ENCODE measurements around the gene SCLT1. TPM values are rescaled to one million over a fixed set of nuclear protein-coding genes. Genes with fewer than 3 reads are reported as not detected.

Gene SCLT1
- polyA plus RNA-seq, 2 donors = 3.3 to 4.3 TPM

DNA sequence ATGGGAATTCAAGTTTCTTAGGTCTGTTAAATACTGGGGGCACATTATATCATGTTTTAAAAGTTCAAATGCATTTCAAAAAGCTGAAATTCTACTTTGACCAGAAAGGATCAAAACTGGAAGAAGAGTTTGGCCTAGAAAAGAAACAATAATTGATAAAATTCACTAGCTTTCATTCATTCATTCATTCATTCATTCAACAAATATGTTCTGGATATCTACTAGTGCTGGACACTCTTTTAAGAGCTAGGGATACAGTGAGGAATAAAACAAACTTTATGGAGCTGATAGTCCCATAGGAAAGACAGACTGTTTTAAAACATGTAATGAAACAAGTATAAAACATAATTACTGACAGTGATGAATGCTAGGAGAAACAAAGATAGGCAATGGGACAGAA lies 177.8 kb downstream of the SCLT1 start:
- H3K9me3 ChIP-seq (ENCODE audit: control insufficient read depth in 2 of 2, insufficient read depth in 1 of 2, low read depth in 1 of 2, low read length in 1 of 2) = no peaks in the 10 kb centered on the region
- H3K4me1 ChIP-seq (ENCODE audit: control insufficient read depth in 2 of 2, insufficient read depth in 2 of 2, low read length in 1 of 2) = no peaks in the 10 kb centered on the region
- no peak overlapping the region for H3K4me3 ChIP-seq (ENCODE audit: low read depth in 1 of 2, low read length in 2 of 2)
- H3K27me3 ChIP-seq (ENCODE audit: control insufficient read depth in 1 of 2, insufficient read depth in 2 of 2, low read length in 2 of 2) = no peaks in the 10 kb centered on the region
- H3K27ac ChIP-seq (ENCODE audit: low read depth in 2 of 2, low read length in 1 of 2) = no peak overlapping the region
- no peaks in the 10 kb centered on the region for H3K36me3 ChIP-seq (ENCODE audit: control insufficient read depth in 2 of 2, insufficient read depth in 2 of 2, low read length in 1 of 2)

DNA sequence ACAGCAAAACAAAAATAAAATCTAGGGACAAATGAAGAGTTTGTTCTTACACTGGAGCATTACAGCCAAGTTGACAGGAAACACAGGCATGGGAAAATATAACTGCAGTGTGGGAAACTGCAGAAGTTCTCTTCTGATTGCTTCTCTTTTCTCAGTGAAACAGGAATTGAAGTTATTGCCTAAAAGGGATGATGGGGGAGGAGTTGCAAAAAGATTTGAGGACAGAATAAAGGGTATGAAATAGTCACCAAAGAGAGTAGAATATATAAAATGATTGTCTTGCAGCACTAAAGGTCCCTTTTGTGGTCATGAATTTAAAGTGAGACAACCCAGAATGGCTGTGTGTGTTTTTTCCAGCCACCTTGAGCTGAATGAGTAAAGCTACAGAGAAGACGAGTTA lies 180.1 kb downstream of the SCLT1 start:
- Histone ChIP-seq H3K9me3 (ENCODE audit: control insufficient read depth in 2 of 2, insufficient read depth in 1 of 2, low read depth in 1 of 2, low read length in 1 of 2) (no peaks in the 10 kb centered on the region), H3K4me3 (ENCODE audit: low read depth in 1 of 2, low read length in 2 of 2) (no peak overlapping the region), H3K27me3 (ENCODE audit: control insufficient read depth in 1 of 2, insufficient read depth in 2 of 2, low read length in 2 of 2) (no peaks in the 10 kb centered on the region), H3K4me1 (ENCODE audit: control insufficient read depth in 2 of 2, insufficient read depth in 2 of 2, low read length in 1 of 2) (no peaks in the 10 kb centered on the region), H3K27ac (ENCODE audit: low read depth in 2 of 2, low read length in 1 of 2) (no peak overlapping the region), H3K36me3 (ENCODE audit: control insufficient read depth in 2 of 2, insufficient read depth in 2 of 2, low read length in 1 of 2) (no peaks in the 10 kb centered on the region)
- WGBS, 2 donors = 81 to 85% methylated on average over 1 of the region's 1 CpG

- H3K4me1 ChIP-seq (ENCODE audit: control insufficient read depth in 2 of 2, insufficient read depth in 2 of 2, low read length in 1 of 2) = no peaks in the 10 kb centered on the region
- no peak overlapping the region for H3K27ac ChIP-seq (ENCODE audit: low read depth in 2 of 2, low read length in 1 of 2)
- no peaks in the 10 kb centered on the region for H3K27me3 ChIP-seq (ENCODE audit: control insufficient read depth in 1 of 2, insufficient read depth in 2 of 2, low read length in 2 of 2)
- no peak overlapping the region for H3K4me3 ChIP-seq (ENCODE audit: low read depth in 1 of 2, low read length in 2 of 2)
- WGBS, 2 donors = 66 to 69% methylated on average over 5 of the region's 5 CpGs
- no peaks in the 10 kb centered on the region for H3K9me3 ChIP-seq (ENCODE audit: control insufficient read depth in 2 of 2, insufficient read depth in 1 of 2, low read depth in 1 of 2, low read length in 1 of 2)
- no peaks in the 10 kb centered on the region for H3K36me3 ChIP-seq (ENCODE audit: control insufficient read depth in 2 of 2, insufficient read depth in 2 of 2, low read length in 1 of 2)
Measured at GRCh38 chr4:128908735-128909134, 184.6 kb downstream of the SCLT1 start.

DNA sequence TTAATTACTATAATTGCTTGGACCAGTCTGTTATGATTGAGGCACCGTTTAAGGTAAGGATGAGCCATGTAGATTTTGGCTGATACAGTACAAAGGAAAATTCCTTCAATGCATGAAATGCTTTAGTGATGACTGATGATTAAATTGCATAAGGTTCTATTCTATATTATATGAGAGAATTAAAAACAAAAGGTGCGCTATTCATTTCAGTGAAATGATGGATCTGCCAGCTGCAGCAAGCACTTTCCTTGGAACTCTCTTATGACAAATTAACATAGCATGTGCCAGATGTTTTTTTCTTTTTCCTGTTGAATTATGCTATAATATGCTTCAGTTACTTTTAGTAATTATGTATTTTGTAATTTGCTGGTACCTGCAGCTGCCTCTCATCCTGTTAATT lies 185.4 kb downstream of the SCLT1 start:
- Histone ChIP-seq H3K36me3 (ENCODE audit: control insufficient read depth in 2 of 2, insufficient read depth in 2 of 2, low read length in 1 of 2) (no peaks in the 10 kb centered on the region), H3K4me3 (ENCODE audit: low read depth in 1 of 2, low read length in 2 of 2) (no peak overlapping the region), H3K27me3 (ENCODE audit: control insufficient read depth in 1 of 2, insufficient read depth in 2 of 2, low read length in 2 of 2) (no peaks in the 10 kb centered on the region), H3K9me3 (ENCODE audit: control insufficient read depth in 2 of 2, insufficient read depth in 1 of 2, low read depth in 1 of 2, low read length in 1 of 2) (no peaks in the 10 kb centered on the region), H3K4me1 (ENCODE audit: control insufficient read depth in 2 of 2, insufficient read depth in 2 of 2, low read length in 1 of 2) (no peaks in the 10 kb centered on the region), H3K27ac (ENCODE audit: low read depth in 2 of 2, low read length in 1 of 2) (no peak overlapping the region)
- 49 to 81% methylated on average over 2 of the region's 2 CpGs for WGBS, 2 donors

GRCh38 chr4:128906581-128906980 lies 186.8 kb downstream of the SCLT1 start:
- H3K4me1 ChIP-seq (ENCODE audit: control insufficient read depth in 2 of 2, insufficient read depth in 2 of 2, low read length in 1 of 2) = no peaks in the 10 kb centered on the region
- 82 to 84% methylated on average over 1 of the region's 1 CpG for WGBS, 2 donors
- no peaks in the 10 kb centered on the region for H3K36me3 ChIP-seq (ENCODE audit: control insufficient read depth in 2 of 2, insufficient read depth in 2 of 2, low read length in 1 of 2)

DNA sequence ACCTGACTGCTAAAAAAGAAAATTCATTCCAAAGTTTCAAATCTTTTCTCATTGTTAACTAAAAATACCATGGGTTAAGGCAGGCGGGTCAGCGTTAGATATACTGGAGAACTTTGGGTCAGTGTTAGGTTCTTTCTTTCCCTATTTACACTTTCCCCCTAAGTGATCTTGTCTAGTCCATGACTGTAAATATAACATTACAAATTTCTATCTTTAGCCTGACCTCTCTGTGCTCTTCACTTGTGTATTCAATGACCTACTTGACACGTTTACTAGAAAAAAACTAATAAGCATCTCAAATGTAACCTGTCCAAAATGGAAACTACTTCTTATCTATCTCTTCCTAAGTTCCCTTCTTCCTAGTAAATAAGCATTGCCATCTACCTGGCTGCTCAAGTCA lies 188.5 kb downstream of the SCLT1 start:
- H3K36me3 ChIP-seq (ENCODE audit: control insufficient read depth in 2 of 2, insufficient read depth in 2 of 2, low read length in 1 of 2) = no peaks in the 10 kb centered on the region
- 92 to 93% methylated on average over 3 of the region's 3 CpGs for WGBS, 2 donors
- no peaks in the 10 kb centered on the region for H3K9me3 ChIP-seq (ENCODE audit: control insufficient read depth in 2 of 2, insufficient read depth in 1 of 2, low read depth in 1 of 2, low read length in 1 of 2)

More at GRCh38 chr4:128906581-128906980, 186.8 kb downstream of the SCLT1 start:
- Histone ChIP-seq H3K27me3 (ENCODE audit: control insufficient read depth in 1 of 2, insufficient read depth in 2 of 2, low read length in 2 of 2) (no peaks in the 10 kb centered on the region), H3K9me3 (ENCODE audit: control insufficient read depth in 2 of 2, insufficient read depth in 1 of 2, low read depth in 1 of 2, low read length in 1 of 2) (no peaks in the 10 kb centered on the region), H3K4me3 (ENCODE audit: low read depth in 1 of 2, low read length in 2 of 2) (no peak overlapping the region), H3K27ac (ENCODE audit: low read depth in 2 of 2, low read length in 1 of 2) (no peak overlapping the region)

DNA sequence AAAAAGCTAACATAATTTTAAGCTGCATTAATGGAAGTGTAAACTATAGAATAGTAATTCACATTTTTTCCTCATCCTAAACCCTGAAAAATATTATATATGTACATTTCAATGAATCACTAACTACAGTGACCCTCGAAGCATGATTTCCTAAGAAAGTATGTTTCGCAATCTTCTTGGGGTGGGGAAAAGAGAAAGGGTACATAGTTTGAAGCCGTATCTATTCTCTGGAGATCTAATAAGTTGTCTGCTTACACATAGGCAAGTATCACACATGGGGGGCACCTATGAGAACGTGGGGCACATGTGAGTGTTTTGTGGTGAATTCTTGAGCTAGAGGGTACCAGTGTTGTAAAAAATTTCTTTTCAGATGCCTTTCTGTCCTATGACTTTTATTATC lies 212.7 kb downstream of the SCLT1 start:
- 84 to 85% methylated on average over 4 of the region's 4 CpGs for WGBS, 2 donors
- Histone ChIP-seq H3K4me1 (ENCODE audit: control insufficient read depth in 2 of 2, insufficient read depth in 2 of 2, low read length in 1 of 2) (no peaks in the 10 kb centered on the region), H3K27me3 (ENCODE audit: control insufficient read depth in 1 of 2, insufficient read depth in 2 of 2, low read length in 2 of 2) (no peaks in the 10 kb centered on the region), H3K36me3 (ENCODE audit: control insufficient read depth in 2 of 2, insufficient read depth in 2 of 2, low read length in 1 of 2) (no peaks in the 10 kb centered on the region), H3K9me3 (ENCODE audit: control insufficient read depth in 2 of 2, insufficient read depth in 1 of 2, low read depth in 1 of 2, low read length in 1 of 2) (no peaks in the 10 kb centered on the region), H3K4me3 (ENCODE audit: low read depth in 1 of 2, low read length in 2 of 2) (no peak overlapping the region), H3K27ac (ENCODE audit: low read depth in 2 of 2, low read length in 1 of 2) (no peak overlapping the region)

More for the DNA sequence above, 188.5 kb downstream of the SCLT1 start:
- H3K4me1 ChIP-seq (ENCODE audit: control insufficient read depth in 2 of 2, insufficient read depth in 2 of 2, low read length in 1 of 2) = no peaks in the 10 kb centered on the region
- H3K4me3 ChIP-seq (ENCODE audit: low read depth in 1 of 2, low read length in 2 of 2) = no peak overlapping the region
- no peaks in the 10 kb centered on the region for H3K27me3 ChIP-seq (ENCODE audit: control insufficient read depth in 1 of 2, insufficient read depth in 2 of 2, low read length in 2 of 2)
- no peak overlapping the region for H3K27ac ChIP-seq (ENCODE audit: low read depth in 2 of 2, low read length in 1 of 2)

DNA sequence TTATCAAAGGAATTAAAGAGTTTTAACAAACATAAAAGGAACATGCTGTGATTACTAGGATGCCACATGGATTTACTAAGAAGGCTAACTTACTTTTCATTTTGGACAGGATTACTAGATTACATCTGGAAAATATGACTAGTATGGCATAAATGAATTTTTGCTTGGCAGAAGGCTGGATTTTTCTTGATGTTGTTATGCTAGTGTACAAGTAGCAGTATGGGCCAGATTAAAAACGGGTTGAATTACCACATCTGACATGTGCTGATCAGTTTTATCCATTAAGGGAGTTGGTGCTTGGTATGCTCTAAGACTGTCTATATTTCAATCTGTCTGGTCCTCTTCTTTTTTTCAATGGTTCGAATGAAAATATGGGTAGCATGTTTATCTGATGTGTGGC lies 213.4 kb downstream of the SCLT1 start:
- no peak overlapping the region for H3K4me3 ChIP-seq (ENCODE audit: low read depth in 1 of 2, low read length in 2 of 2)
- H3K9me3 ChIP-seq (ENCODE audit: control insufficient read depth in 2 of 2, insufficient read depth in 1 of 2, low read depth in 1 of 2, low read length in 1 of 2) = no peaks in the 10 kb centered on the region
- WGBS, 2 donors = 76 to 83% methylated on average over 2 of the region's 2 CpGs
- no peaks in the 10 kb centered on the region for H3K4me1 ChIP-seq (ENCODE audit: control insufficient read depth in 2 of 2, insufficient read depth in 2 of 2, low read length in 1 of 2)
- no peaks in the 10 kb centered on the region for H3K27me3 ChIP-seq (ENCODE audit: control insufficient read depth in 1 of 2, insufficient read depth in 2 of 2, low read length in 2 of 2)
- no peak overlapping the region for H3K27ac ChIP-seq (ENCODE audit: low read depth in 2 of 2, low read length in 1 of 2)
- H3K36me3 ChIP-seq (ENCODE audit: control insufficient read depth in 2 of 2, insufficient read depth in 2 of 2, low read length in 1 of 2) = no peaks in the 10 kb centered on the region

GRCh38 chr4:128879283-128879682 lies 214.1 kb downstream of the SCLT1 start:
- H3K27me3 ChIP-seq (ENCODE audit: control insufficient read depth in 1 of 2, insufficient read depth in 2 of 2, low read length in 2 of 2) = no peaks in the 10 kb centered on the region
- 82 to 87% methylated on average over 2 of the region's 2 CpGs for WGBS, 2 donors
- H3K27ac ChIP-seq (ENCODE audit: low read depth in 2 of 2, low read length in 1 of 2) = no peak overlapping the region
- H3K36me3 ChIP-seq (ENCODE audit: control insufficient read depth in 2 of 2, insufficient read depth in 2 of 2, low read length in 1 of 2) = no peaks in the 10 kb centered on the region
- no peaks in the 10 kb centered on the region for H3K9me3 ChIP-seq (ENCODE audit: control insufficient read depth in 2 of 2, insufficient read depth in 1 of 2, low read depth in 1 of 2, low read length in 1 of 2)
- H3K4me3 ChIP-seq (ENCODE audit: low read depth in 1 of 2, low read length in 2 of 2) = no peak overlapping the region
- no peaks in the 10 kb centered on the region for H3K4me1 ChIP-seq (ENCODE audit: control insufficient read depth in 2 of 2, insufficient read depth in 2 of 2, low read length in 1 of 2)

DNA sequence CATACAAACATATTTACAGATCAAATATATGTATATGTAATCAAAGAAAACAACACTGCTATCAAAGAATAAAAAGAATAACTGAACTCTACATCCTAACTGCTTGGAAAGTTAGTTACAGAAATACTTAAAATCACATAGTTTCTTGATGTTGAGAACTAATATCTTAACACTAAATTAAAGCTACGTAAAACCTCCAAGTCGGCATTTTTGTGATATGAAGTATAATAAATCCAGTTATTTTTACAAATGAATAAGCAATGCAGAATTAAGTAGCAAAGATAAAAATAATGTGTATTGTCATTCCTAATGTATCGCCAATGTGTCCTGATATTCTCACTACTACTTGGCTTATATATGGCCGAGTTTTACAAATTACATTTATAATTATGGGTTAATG lies 215.4 kb downstream of the SCLT1 start:
- 92 to 94% methylated on average over 4 of the region's 4 CpGs for WGBS, 2 donors
- no peak overlapping the region for H3K27ac ChIP-seq (ENCODE audit: low read depth in 2 of 2, low read length in 1 of 2)
- no peaks in the 10 kb centered on the region for H3K36me3 ChIP-seq (ENCODE audit: control insufficient read depth in 2 of 2, insufficient read depth in 2 of 2, low read length in 1 of 2)
- no peaks in the 10 kb centered on the region for H3K9me3 ChIP-seq (ENCODE audit: control insufficient read depth in 2 of 2, insufficient read depth in 1 of 2, low read depth in 1 of 2, low read length in 1 of 2)
- no peaks in the 10 kb centered on the region for H3K27me3 ChIP-seq (ENCODE audit: control insufficient read depth in 1 of 2, insufficient read depth in 2 of 2, low read length in 2 of 2)
- no peaks in the 10 kb centered on the region for H3K4me1 ChIP-seq (ENCODE audit: control insufficient read depth in 2 of 2, insufficient read depth in 2 of 2, low read length in 1 of 2)
- H3K4me3 ChIP-seq (ENCODE audit: low read depth in 1 of 2, low read length in 2 of 2) = no peak overlapping the region
